Measurements from ENCODE around the gene TMEM222. TPM values are rescaled to one million over a fixed set of nuclear protein-coding genes. Genes with fewer than 3 reads are reported as not detected.

Gene TMEM222
- polyA plus RNA-seq, 1 of the 3 experiments (the other 2 are of a cell fraction) = 51.7 TPM

- no peaks in the 10 kb centered on the region for H4K20me1 ChIP-seq (ENCODE audit: insufficient read depth)
- H3K9ac ChIP-seq = no peak overlapping the region
- POLR2A ChIA-PET = no interaction called here
- H3K27ac ChIP-seq (ENCODE audit: low read depth in 2 of 2, low read length in 1 of 2) = no peak overlapping the region
- H3K4me2 ChIP-seq = no peak overlapping the region
- H3K36me3 ChIP-seq (replicated peaks in 1 of 2; ENCODE audit: control insufficient read depth in 1 of 2, insufficient read depth in 2 of 2, low read length in 1 of 2) = peaks cover 4 to 32% of the 10 kb centered on the region in 2 experiments
- no peaks in the 10 kb centered on the region for H3K9me3 ChIP-seq
- CTCF ChIA-PET = interaction anchor here (0.7 to 12.3 kb wide), 5 partner anchors 11 to 619 kb away, joined by 3 to 219 read pairs (median 45); no protein-coding TSS in a partner anchor
- no peak overlapping the region for H3K4me3 ChIP-seq (ENCODE audit: low read depth in 2 of 2, low read length in 1 of 2)
- H3F3A ChIP-seq (replicated peaks; ENCODE audit: insufficient read depth) = no peaks in the 10 kb centered on the region
- H3K27me3 ChIP-seq (ENCODE audit: insufficient read depth) = no peaks in the 10 kb centered on the region
- TF ChIP-seq, protein P1, sequence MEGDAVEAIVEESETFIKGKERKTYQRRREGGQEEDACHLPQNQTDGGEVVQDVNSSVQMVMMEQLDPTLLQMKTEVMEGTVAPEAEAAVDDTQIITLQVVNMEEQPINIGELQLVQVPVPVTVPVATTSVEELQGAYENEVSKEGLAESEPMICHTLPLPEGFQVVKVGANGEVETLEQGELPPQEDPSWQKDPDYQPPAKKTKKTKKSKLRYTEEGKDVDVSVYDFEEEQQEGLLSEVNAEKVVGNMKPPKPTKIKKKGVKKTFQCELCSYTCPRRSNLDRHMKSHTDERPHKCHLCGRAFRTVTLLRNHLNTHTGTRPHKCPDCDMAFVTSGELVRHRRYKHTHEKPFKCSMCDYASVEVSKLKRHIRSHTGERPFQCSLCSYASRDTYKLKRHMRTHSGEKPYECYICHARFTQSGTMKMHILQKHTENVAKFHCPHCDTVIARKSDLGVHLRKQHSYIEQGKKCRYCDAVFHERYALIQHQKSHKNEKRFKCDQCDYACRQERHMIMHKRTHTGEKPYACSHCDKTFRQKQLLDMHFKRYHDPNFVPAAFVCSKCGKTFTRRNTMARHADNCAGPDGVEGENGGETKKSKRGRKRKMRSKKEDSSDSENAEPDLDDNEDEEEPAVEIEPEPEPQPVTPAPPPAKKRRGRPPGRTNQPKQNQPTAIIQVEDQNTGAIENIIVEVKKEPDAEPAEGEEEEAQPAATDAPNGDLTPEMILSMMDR (IDR thresholded peaks at IDR 0.05) = no peak
- TF ChIP-seq, protein P2, sequence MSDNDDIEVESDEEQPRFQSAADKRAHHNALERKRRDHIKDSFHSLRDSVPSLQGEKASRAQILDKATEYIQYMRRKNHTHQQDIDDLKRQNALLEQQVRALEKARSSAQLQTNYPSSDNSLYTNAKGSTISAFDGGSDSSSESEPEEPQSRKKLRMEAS (IDR thresholded peaks at IDR 0.05; ENCODE audit: low read depth) = no peak
- no peak for TF ChIP-seq SIN3A (IDR thresholded peaks at IDR 0.05; ENCODE audit: borderline replicate concordance, low read depth, low read length)
- no peak for TF ChIP-seq USF2 (IDR thresholded peaks at IDR 0.05; ENCODE audit: borderline replicate concordance, low read depth, low read length)
- no peak for TF ChIP-seq CHD2 (IDR thresholded peaks at IDR 0.05; ENCODE audit: low read length, partially characterized antibody)
- no peak for TF ChIP-seq RFX5 (IDR thresholded peaks at IDR 0.05; ENCODE audit: low read length)
- TF ChIP-seq EZH2phosphoT487 (IDR thresholded peaks at IDR 0.05; ENCODE audit: borderline replicate concordance, low read depth) = no peak
- TF ChIP-seq RAD21 (IDR thresholded peaks at IDR 0.05; ENCODE audit: low read length) = no peak
- no peak for TF ChIP-seq FOXM1 (IDR thresholded peaks at IDR 0.05; ENCODE audit: low read depth)
- TF ChIP-seq FOSL2 (IDR thresholded peaks at IDR 0.05; ENCODE audit: borderline replicate concordance, low read depth) = no peak
- TF ChIP-seq, protein P3, sequence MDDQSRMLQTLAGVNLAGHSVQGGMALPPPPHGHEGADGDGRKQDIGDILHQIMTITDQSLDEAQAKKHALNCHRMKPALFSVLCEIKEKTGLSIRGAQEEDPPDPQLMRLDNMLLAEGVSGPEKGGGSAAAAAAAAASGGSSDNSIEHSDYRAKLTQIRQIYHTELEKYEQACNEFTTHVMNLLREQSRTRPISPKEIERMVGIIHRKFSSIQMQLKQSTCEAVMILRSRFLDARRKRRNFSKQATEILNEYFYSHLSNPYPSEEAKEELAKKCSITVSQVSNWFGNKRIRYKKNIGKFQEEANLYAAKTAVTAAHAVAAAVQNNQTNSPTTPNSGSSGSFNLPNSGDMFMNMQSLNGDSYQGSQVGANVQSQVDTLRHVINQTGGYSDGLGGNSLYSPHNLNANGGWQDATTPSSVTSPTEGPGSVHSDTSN (IDR thresholded peaks at IDR 0.05) = no peak
- TF ChIP-seq YY1 (IDR thresholded peaks at IDR 0.05; ENCODE audit: low read depth) = no peak
- TF ChIP-seq, protein P4, sequence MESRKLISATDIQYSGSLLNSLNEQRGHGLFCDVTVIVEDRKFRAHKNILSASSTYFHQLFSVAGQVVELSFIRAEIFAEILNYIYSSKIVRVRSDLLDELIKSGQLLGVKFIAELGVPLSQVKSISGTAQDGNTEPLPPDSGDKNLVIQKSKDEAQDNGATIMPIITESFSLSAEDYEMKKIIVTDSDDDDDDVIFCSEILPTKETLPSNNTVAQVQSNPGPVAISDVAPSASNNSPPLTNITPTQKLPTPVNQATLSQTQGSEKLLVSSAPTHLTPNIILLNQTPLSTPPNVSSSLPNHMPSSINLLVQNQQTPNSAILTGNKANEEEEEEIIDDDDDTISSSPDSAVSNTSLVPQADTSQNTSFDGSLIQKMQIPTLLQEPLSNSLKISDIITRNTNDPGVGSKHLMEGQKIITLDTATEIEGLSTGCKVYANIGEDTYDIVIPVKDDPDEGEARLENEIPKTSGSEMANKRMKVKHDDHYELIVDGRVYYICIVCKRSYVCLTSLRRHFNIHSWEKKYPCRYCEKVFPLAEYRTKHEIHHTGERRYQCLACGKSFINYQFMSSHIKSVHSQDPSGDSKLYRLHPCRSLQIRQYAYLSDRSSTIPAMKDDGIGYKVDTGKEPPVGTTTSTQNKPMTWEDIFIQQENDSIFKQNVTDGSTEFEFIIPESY (IDR thresholded peaks at IDR 0.05; ENCODE audit: borderline replicate concordance, low read depth) = no peak
- no peak for TF ChIP-seq TAF1 (IDR thresholded peaks at IDR 0.05; ENCODE audit: borderline replicate concordance, low read depth, low read length)
- no peak for TF ChIP-seq JUND (IDR thresholded peaks at IDR 0.05)
- no peak for DNase-seq
- no peak overlapping the region for H2AFZ ChIP-seq (ENCODE audit: low read depth)
- 100% methylated on average over 9 of the region's 9 CpGs for WGBS (ENCODE audit: low lambda C conversion rate)
- H3K79me2 ChIP-seq (ENCODE audit: insufficient read depth) = peaks cover 5% of the 10 kb centered on the region; the same call in 1 of the 2 replicates
- peaks cover 0 to 8% of the 10 kb centered on the region in 2 experiments; a peak in 1 of 4 replicates for H3K4me1 ChIP-seq (ENCODE audit: control insufficient read depth in 1 of 2, insufficient read depth in 2 of 2, low read depth in 1 of 2, low read length in 1 of 2)
- no peaks in the 10 kb centered on the region for H3K9me2 ChIP-seq
These were observed 37.8 kb downstream of the TMEM222 start for GRCh38 chr1:27359822-27360158.

All from SK-N-SH (cell line).